Osteoblast (primary cell): ENCODE measurements around the gene HDHD5. TPM values are rescaled to one million over a fixed set of nuclear protein-coding genes. Genes with fewer than 3 reads are reported as not detected.
A peak's percentile ranks its signal among the peaks of the same experiment; 100 is the strongest.

Experiments
- DNase-seq: peaks from one replicate; pipeline ENCODE4 v3.0.0; 2011; ENCODE audit warnings: low spot score, mixed read lengths; ENCODE audit not compliant: insufficient read length; ENCODE audit errors: missing footprints
- H2AFZ ChIP-seq: 2 replicates; pipeline ENCODE4 v1.6.0; 2011; ENCODE audit warnings: mild to moderate bottlenecking, low read length
- H3K27ac ChIP-seq: 2 replicates; pipeline ENCODE4 v1.5.1; 2011; ENCODE audit warnings: mild to moderate bottlenecking, low read depth, low read length, moderate library complexity
- H3K27me3 ChIP-seq: 2 replicates; pipeline ENCODE4 v1.6.0; 2012; ENCODE audit warnings: mild to moderate bottlenecking, control low read depth, inconsistent platforms, low read length, moderate library complexity; ENCODE audit not compliant: insufficient read depth
- H3K36me3 ChIP-seq: 2 replicates; pipeline ENCODE4 v1.5.1; 2011; ENCODE audit warnings: mild to moderate bottlenecking, low read length, control low read depth, moderate library complexity; ENCODE audit not compliant: insufficient read depth
- H3K4me1 ChIP-seq: 2 replicates; pipeline ENCODE4 v1.5.1; 2011; ENCODE audit warnings: mild to moderate bottlenecking, low read length, control low read depth, moderate library complexity; ENCODE audit not compliant: insufficient read depth
- H3K4me2 ChIP-seq: 2 replicates; pipeline ENCODE4 v1.6.0; 2011; ENCODE audit warnings: mild to moderate bottlenecking, low read length; ENCODE audit not compliant: insufficient read depth
- H3K4me3 ChIP-seq: fragments of 200-600 bp; sonication (generic); 3 replicates; pipeline ENCODE4 v1.5.1; 2012; ENCODE audit warnings: mild to moderate bottlenecking, low read length, inconsistent platforms; ENCODE audit not compliant: insufficient read depth
- H3K79me2 ChIP-seq: 2 replicates; pipeline ENCODE4 v1.6.0; 2012; ENCODE audit warnings: mild to moderate bottlenecking, low read length, control low read depth, inconsistent platforms; ENCODE audit not compliant: insufficient read depth
- H3K9me3 ChIP-seq: 2 replicates; pipeline ENCODE4 v1.5.1; 2011; ENCODE audit warnings: low read depth, low read length, control low read depth
- H4K20me1 ChIP-seq: 2 replicates; pipeline ENCODE4 v1.6.0; 2012; ENCODE audit warnings: mild to moderate bottlenecking, low read length, control low read depth; ENCODE audit not compliant: insufficient read depth
- CTCF ChIP-seq: IDR thresholded peaks from 2 replicates; pipeline ENCODE4 v1.5.1; 2011; ENCODE audit warnings: mild to moderate bottlenecking, low read depth, low read length, moderate library complexity; ENCODE audit errors: extremely low read depth
- total RNA-seq: library from RNA; depleted of rRNA; stranded (reverse); fragments of >200 nt; gene quantifications from 2 replicates; pipeline ENCODE4 v1.2.3, GENCODE V29; 2012

Gene HDHD5
- total RNA-seq = 25.6 and 31.8 TPM in 2 replicates

GRCh38 chr22:17158568-17159503, at the start of gene HDHD5:
Gene HDHD5 (minus strand): TSS chr22:17159277. CDS start chr22:17159251, 26 bp downstream.
- Histone ChIP-seq H2AFZ (peak within 1 kb of the TSS; percentile 97), H3K79me2 (peaks cover 15% of the 10 kb centered on the region), H3K4me2 (peak within 1 kb of the TSS; percentile 88), H3K27ac (peak within 1 kb of the TSS; percentile 28), H3K4me3 (peak within 1 kb of the TSS; percentile 86), H3K27me3 (no peaks in the 10 kb centered on the region), H3K4me1 (no peaks in the 10 kb centered on the region), H4K20me1 (no peaks in the 10 kb centered on the region), H3K9me3 (no peaks in the 10 kb centered on the region), H3K36me3 (no peaks in the 10 kb centered on the region)
- TF ChIP-seq CTCF = no peak
- peak; percentile 98 for DNase-seq

- no peaks in the 10 kb centered on the region for H3K79me2 ChIP-seq
- no peak overlapping the region for H3K4me3 ChIP-seq
Measured at GRCh38 chr22:17205432-17205831, 46.4 kb upstream of the HDHD5 start.

GRCh38 chr22:17201285-17201945, 42.3 kb upstream of the HDHD5 start:
- no peaks in the 10 kb centered on the region for H3K4me1 ChIP-seq
- TF ChIP-seq CTCF = peak; percentile 24
- H3K27me3 ChIP-seq = no peaks in the 10 kb centered on the region
- H3K27ac ChIP-seq = no peak overlapping the region
- no peaks in the 10 kb centered on the region for H3K9me3 ChIP-seq
- no peak overlapping the region for H2AFZ ChIP-seq
- H3K4me3 ChIP-seq = no peak overlapping the region
- no peak overlapping the region for H3K4me2 ChIP-seq
- peak; percentile 54 for DNase-seq
- no peaks in the 10 kb centered on the region for H3K79me2 ChIP-seq
- no peaks in the 10 kb centered on the region for H4K20me1 ChIP-seq
- no peaks in the 10 kb centered on the region for H3K36me3 ChIP-seq

More at GRCh38 chr22:17205432-17205831, 46.4 kb upstream of the HDHD5 start:
- no peaks in the 10 kb centered on the region for H3K4me1 ChIP-seq
- H3K27ac ChIP-seq = no peak overlapping the region
- no peaks in the 10 kb centered on the region for H4K20me1 ChIP-seq
- no peaks in the 10 kb centered on the region for H3K36me3 ChIP-seq
- H3K9me3 ChIP-seq = no peaks in the 10 kb centered on the region
- no peak overlapping the region for H2AFZ ChIP-seq
- DNase-seq = peak; percentile 31
- no peak for TF ChIP-seq CTCF
- H3K27me3 ChIP-seq = no peaks in the 10 kb centered on the region
- no peak overlapping the region for H3K4me2 ChIP-seq
